K562 (cell line): Measurements from ENCODE around the gene IFFO2. TPM values are rescaled to one million over a fixed set of nuclear protein-coding genes. Genes with fewer than 3 reads are reported as not detected.

Source experiments
- ATAC-seq: fragments of 200-7000 bp; cut with Tn5 transposase; 3 replicates; pipeline ENCODE4 v1.9.1; 2020; ENCODE audit warnings: moderate library complexity
- BruUV-seq: library from RNA; stranded (reverse); fragments of 400-500 nt; replicated peaks from 2 replicates; lab custom pipeline; 2021; lab: Mats Ljungman, UMichigan
- CTCF ChIA-PET: fragments of 300-600 bp; formaldehyde crosslinking; extraction: SDS; loops from one replicate; lab custom pipeline; 2021; ENCODE audit warnings: low intra/inter-chr PET ratio; lab: Yijun Ruan, JAX
- POLR2A ChIA-PET: fragments of 300-600, 350-650 bp; sonication (Branson Sonifier 250); formaldehyde crosslinking; extraction: SDS; loops from one replicate; lab custom pipeline; 2021; ENCODE audit warnings: antibody characterized with exemption, inconsistent platforms; lab: Yijun Ruan, JAX
- DNase-seq, 4 experiments: peaks; one replicate each; pipeline versions ENCODE4 v3.0.0 to v3.0.0-alpha.2; 2011 to 2018; ENCODE audit warnings: low spot score in 3 of 4, mixed read lengths in 3 of 4; ENCODE audit errors: extremely low read depth in 1 of 4
- FAIRE-seq: peaks from 2 replicates; lab custom pipeline; 2011; peaks lifted over from hg19 to GRCh38; lab: Jason Lieb, UNC
- H2AFZ ChIP-seq: 2 replicates; pipeline ENCODE4 v1.6.0; 2011; ENCODE audit warnings: low read depth, low read length, control low read depth, inconsistent platforms
- H3K27ac ChIP-seq: fragments of 200-600 bp; 3 replicates; pipeline ENCODE4 v1.8.0; 2011; ENCODE audit warnings: low read depth, mild to moderate bottlenecking, control low read depth, inconsistent platforms, low read length, moderate library complexity, mixed read lengths; ENCODE audit errors: extremely low read depth
- H3K27me3 ChIP-seq, 2 experiments: fragments of 300-600 bp in 1 of 2; 2 replicates in 1 of 2; 3 replicates in 1 of 2; pipeline versions ENCODE4 v1.6.0 to v1.8.0; 2011; ENCODE audit warnings: inconsistent platforms in 2 of 2, low read length in 2 of 2, mild to moderate bottlenecking in 1 of 2, mixed read lengths in 1 of 2, moderate library complexity in 1 of 2; ENCODE audit not compliant: control insufficient read depth in 2 of 2, insufficient read depth in 2 of 2
- H3K36me3 ChIP-seq: fragments of 300-600 bp; 3 replicates; pipeline ENCODE4 v1.8.0; 2011; ENCODE audit warnings: mild to moderate bottlenecking, low read length, inconsistent platforms; ENCODE audit not compliant: control insufficient read depth, insufficient read depth
- H3K4me1 ChIP-seq, 2 experiments: fragments of 200-600 bp in 1 of 2; replicated peaks in 1 of 2; 2 replicates in 1 of 2; 3 replicates in 1 of 2; pipeline versions ENCODE4 v1.5.1 to v1.8.0; 2011; ENCODE audit warnings: inconsistent platforms in 2 of 2, low read length in 2 of 2, mild to moderate bottlenecking in 1 of 2, mixed read lengths in 1 of 2, moderate library complexity in 1 of 2; ENCODE audit not compliant: control insufficient read depth in 2 of 2, insufficient read depth in 2 of 2
- H3K4me2 ChIP-seq: 2 replicates; pipeline ENCODE4 v1.6.1; 2011; ENCODE audit warnings: low read length, control low read depth, inconsistent platforms, mixed read lengths; ENCODE audit not compliant: insufficient read depth
- H3K4me3 ChIP-seq: fragments of 200-600 bp; sonication (generic), shearing (Covaris generic); 2 replicates; pipeline ENCODE4 v1.5.1; 2016; ENCODE audit warnings: control low read depth, inconsistent platforms
- H3K79me2 ChIP-seq: fragments of 200-600 bp; 3 replicates; pipeline ENCODE4 v1.8.0; 2011; ENCODE audit warnings: low read length, inconsistent platforms; ENCODE audit not compliant: control insufficient read depth, insufficient read depth
- H3K9ac ChIP-seq, 2 experiments: 2 replicates each; pipeline versions ENCODE4 v1.6.0 to v1.6.1; 2011; ENCODE audit warnings: low read depth in 2 of 2, low read length in 2 of 2, control low read depth in 1 of 2, inconsistent platforms in 1 of 2, mild to moderate bottlenecking in 1 of 2, mixed read lengths in 1 of 2; ENCODE audit not compliant: insufficient read depth in 1 of 2
- H3K9me1 ChIP-seq: one replicate; pipeline ENCODE4 v1.6.0; 2011; ENCODE audit warnings: inconsistent platforms, mild to moderate bottlenecking, low read length, moderate library complexity; ENCODE audit not compliant: control insufficient read depth, insufficient read depth
- H3K9me3 ChIP-seq: replicated peaks from 2 replicates; pipeline ENCODE4 v1.5.1; 2011; ENCODE audit warnings: low read depth, low read length, inconsistent platforms; ENCODE audit not compliant: control insufficient read depth, insufficient read depth
- H4K20me1 ChIP-seq: replicated peaks from 2 replicates; pipeline ENCODE4 v1.6.1; 2011; ENCODE audit warnings: low read length, inconsistent platforms, mixed read lengths; ENCODE audit not compliant: control insufficient read depth, insufficient read depth
- CREBBP ChIP-seq: IDR thresholded peaks from one replicate; pipeline ENCODE4 v1.6.1; 2012; ENCODE audit warnings: low read depth, mild to moderate bottlenecking, control low read depth, inconsistent platforms, low read length
- HIVEP1 ChIP-seq: fragments of 250-450 bp; sonication (Bioruptor Pico); IDR thresholded peaks from 2 replicates; pipeline ENCODE4 v1.4.0; 2020; ENCODE audit warnings: mild to moderate bottlenecking
- KDM2B ChIP-seq: fragments of 250-450 bp; sonication (Bioruptor Pico); IDR thresholded peaks from 2 replicates; pipeline ENCODE4 v1.8.0; 2021; ENCODE audit warnings: mild to moderate bottlenecking, moderate library complexity
- MYC ChIP-seq, 2 experiments: fragments of 250-450 bp in 1 of 2; sonication (Bioruptor Pico) in 1 of 2; IDR thresholded peaks; 2 replicates each; pipeline versions ENCODE4 v1.5.1 to v1.6.1; 2012 to 2021; ENCODE audit warnings: low read depth in 2 of 2, borderline replicate concordance in 1 of 2, improper control_type of control experiment in 1 of 2, low read length in 1 of 2, mild to moderate bottlenecking in 1 of 2, moderate library complexity in 1 of 2
- NR2C2 ChIP-seq, 2 experiments: fragments of 200-800 bp in 1 of 2; sonication (Bioruptor generic) in 1 of 2; sonication (generic) in 1 of 2; formaldehyde crosslinking in 1 of 2; IDR thresholded peaks; 2 replicates each; pipeline versions ENCODE4 v1.6.1 to v1.8.0; 2016 to 2022; ENCODE audit warnings: mild to moderate bottlenecking in 1 of 2, missing compliant biosample characterization in 1 of 2, missing genetic modification characterization in 1 of 2, missing genetic modification reagents in 1 of 2
- PHF21A ChIP-seq: fragments of 450-650 bp; IDR thresholded peaks from 2 replicates; pipeline ENCODE4 v1.6.1; 2017; ENCODE audit warnings: low read depth, borderline replicate concordance
- XRCC3 ChIP-seq: fragments of 450-650 bp; IDR thresholded peaks from 2 replicates; pipeline ENCODE4 v1.6.1; 2017; ENCODE audit warnings: mild to moderate bottlenecking, moderate library complexity
- YY1 ChIP-seq, 3 experiments: IDR thresholded peaks; 2 replicates each; pipeline ENCODE4 v1.6.1; 2011; ENCODE audit warnings: low read length in 2 of 3, mild to moderate bottlenecking in 2 of 3, moderate library complexity in 2 of 3, borderline replicate concordance in 1 of 3, control low read depth in 1 of 3, low read depth in 1 of 3; ENCODE audit not compliant: insufficient read depth in 3 of 3, insufficient replicate concordance in 2 of 3, control insufficient read depth in 1 of 3, insufficient read length in 1 of 3; ENCODE audit errors: extremely low read depth in 1 of 3
- ZBTB8A ChIP-seq: fragments of 450-650 bp; IDR thresholded peaks from 2 replicates; pipeline ENCODE4 v1.6.1; 2018; ENCODE audit warnings: mild to moderate bottlenecking, moderate library complexity; ENCODE audit not compliant: partially characterized antibody
- ZFX ChIP-seq: sonication (generic); formaldehyde crosslinking; IDR thresholded peaks from 2 replicates; pipeline ENCODE4 v1.8.0; 2022; ENCODE audit warnings: mild to moderate bottlenecking, missing genetic modification reagents, moderate library complexity
- ZNF140 ChIP-seq: fragments of 250-450 bp; sonication (Bioruptor Pico); IDR thresholded peaks from 2 replicates; pipeline ENCODE4 v1.8.0; 2021; ENCODE audit warnings: moderate library complexity, mild to moderate bottlenecking, inconsistent platforms
- WGBS: fragments of 100-300 bp; shearing (Covaris generic); methylation state at CpG from one replicate; pipeline ENCODE4 v1.1.6; 2016; ENCODE audit warnings: low coverage, mixed read lengths; ENCODE audit not compliant: insufficient coverage; ENCODE audit errors: missing lambda C conversion rate; 5-methylcytosine and 5-hydroxymethylcytosine counted together
- in situ Hi-C: fragments of 300-500 bp; cut with MboI; formaldehyde crosslinking; loops from 4 replicates; pipeline ENCODE4 v1.15.0; 2018; ENCODE audit warnings: inconsistent platforms, mixed read lengths
- intact Hi-C: fragments of 100-400 bp; cut with micrococcal nuclease; formaldehyde crosslinking; loops from 2 replicates; pipeline ENCODE4 v1.14.2; 2022
- polyA plus RNA-seq, 8 experiments: library from polyadenylated mRNA; depleted of rRNA in 4 of 8; stranded (reverse) in 5 of 8; unstranded in 3 of 8; fragments of >200 nt; fragmentation: Nextera tagmentation in 2 of 8; fragmentation: Illumina TruSeq in 1 of 8; extraction: Ambion mirVana in 2 of 8; extraction: Trizol in 1 of 8; gene quantifications; 2 replicates each; pipeline versions ENCODE4 v1.2.1 to v1.2.3, GENCODE V29; 2011 to 2014; ENCODE audit warnings: inconsistent platforms in 1 of 8, missing spikeins in 1 of 8
- total RNA-seq, 7 experiments: library from RNA; depleted of rRNA in 6 of 7; stranded (reverse); fragments of >200 nt in 6 of 7; fragmentation: Illumina TruSeq in 2 of 7; extraction: Trizol in 2 of 7; gene quantifications; 2 replicates each; pipeline versions ENCODE4 v1.2.1 to v1.2.3, GENCODE V29; 2011 to 2021; ENCODE audit warnings: low replicate concordance in 1 of 7

Gene IFFO2
- total and polyA plus RNA-seq, 9 of the 15 experiments (the other 6 are each of a cell fraction or from before 2014, with no cell fraction given), result 0.15 to 1.0 (median 0.44) TPM; not detected in 2

DNA sequence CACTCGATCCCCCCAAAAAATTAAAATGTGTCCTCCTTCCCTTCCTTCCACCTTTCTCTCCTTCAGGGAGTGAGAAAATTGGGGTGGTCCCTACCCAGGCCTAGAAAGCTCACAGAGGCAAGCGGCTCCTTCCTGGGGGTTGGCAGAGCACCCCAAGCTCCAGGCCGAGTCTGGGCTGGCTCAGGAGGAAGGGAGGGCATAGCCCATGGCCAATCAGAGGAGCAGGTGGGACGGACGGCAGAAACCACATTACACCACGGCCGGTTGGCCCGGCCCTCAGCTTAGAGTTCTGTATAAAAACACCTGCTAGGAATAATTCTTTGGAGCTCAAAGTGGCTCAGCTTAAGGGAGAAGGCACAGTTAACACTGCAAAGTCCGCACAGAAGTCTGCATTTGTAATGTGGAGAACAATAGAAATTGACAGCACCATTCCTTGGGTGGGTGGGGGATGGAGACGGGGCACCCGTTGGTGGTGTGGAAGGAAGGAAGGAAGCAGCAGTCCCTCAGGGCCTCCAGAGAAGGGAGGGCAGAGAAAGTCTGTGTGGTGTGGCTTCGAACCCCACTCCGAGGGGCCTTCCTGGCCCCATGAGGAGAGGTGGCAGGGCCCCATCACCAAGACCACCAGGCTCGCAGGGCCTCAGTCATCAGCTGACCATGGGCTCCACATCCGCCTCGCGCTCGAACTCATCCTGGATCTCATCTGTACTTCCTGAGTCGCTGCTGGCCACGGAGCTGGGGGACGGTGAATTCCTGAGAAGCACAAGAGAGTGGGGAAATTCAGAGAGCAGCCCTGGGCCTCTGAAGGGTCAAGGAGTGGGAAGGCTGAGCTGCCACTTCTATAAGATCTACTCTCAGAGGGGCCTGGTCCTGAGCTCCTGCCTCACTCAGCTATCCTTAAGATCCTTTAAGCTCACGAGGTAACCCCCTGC is 48.3 kb downstream of the IFFO2 start (continued):
- TF ChIP-seq MYC (IDR thresholded peaks at IDR 0.05; ENCODE audit: low read depth, low read length) (0 out of 2 replicates have a peak, but pooled peaks have one; percentile 1), MYC (CRISPR knock-in tag; IDR thresholded peaks at IDR 0.05; ENCODE audit: borderline replicate concordance, low read depth) (0 out of 2 replicates have a peak, but pooled peaks have one; percentile 25), NR2C2 (CRISPR knock-in tag; IDR thresholded peaks at IDR 0.05) (no peak), NR2C2 (tag; IDR thresholded peaks at IDR 0.05) (0 out of 2 replicates have a peak, but pooled peaks have one; percentile 20), CREBBP (no peak)
- TF ChIP-seq, all 486 proteins: peak for 16

DNA sequence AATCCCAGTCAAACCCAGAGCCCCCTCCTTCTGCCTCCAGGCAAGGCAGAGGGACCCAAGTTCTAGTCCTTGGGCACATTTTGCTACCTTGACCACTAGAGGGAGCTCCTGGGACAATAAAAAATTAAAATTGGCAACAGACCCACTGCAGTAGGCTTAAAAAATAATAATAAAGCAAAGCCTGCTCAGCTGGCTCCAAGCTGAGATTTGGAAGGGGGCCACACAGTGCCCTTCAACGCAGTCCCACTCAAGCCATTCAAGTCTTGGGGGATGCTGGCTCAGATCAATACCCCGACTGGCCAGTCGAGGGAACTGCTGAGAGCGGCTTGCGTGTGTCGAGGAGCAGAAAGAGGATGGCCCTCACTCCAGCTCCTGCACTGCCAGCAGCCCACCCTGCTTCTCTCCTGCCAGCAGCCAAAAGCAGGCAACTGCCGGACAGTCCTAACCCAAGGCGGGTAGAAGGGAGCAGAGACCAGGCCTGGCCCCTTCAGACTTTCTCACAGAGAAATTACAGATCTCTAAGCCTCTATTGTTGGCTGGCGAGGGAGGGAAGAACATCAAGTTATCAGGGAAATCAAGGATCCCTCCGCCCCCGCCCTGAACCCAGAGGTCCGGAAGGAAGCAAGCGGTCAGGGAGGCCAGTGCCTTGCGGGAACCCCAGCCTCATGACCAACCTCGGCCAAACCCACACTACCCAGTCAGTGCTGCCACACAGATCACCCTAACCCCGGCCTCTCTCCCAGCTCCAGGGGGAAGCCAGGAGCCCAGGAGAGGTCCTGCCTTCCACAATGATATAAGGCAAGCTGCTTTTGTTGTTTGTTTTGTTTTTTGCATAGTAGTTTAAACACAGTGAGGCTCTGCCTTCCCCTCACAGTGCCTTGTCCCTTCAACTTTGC is 49.2 kb downstream of the IFFO2 start:
- Histone ChIP-seq H3K27me3 (no peaks in the 10 kb centered on the region), H3K27ac (peak overlapping the region; percentile 81), H3K9me3 (no peaks in the 10 kb centered on the region), H2AFZ (peak overlapping the region; percentile 95), H3K4me3 (peak overlapping the region; percentile 14), H3K4me2 (peak overlapping the region; percentile 79), H3K79me2 (peaks cover 15% of the 10 kb centered on the region; the same call in 2 of the 3 replicates), H4K20me1 (0 out of 2 replicates have a peak, but pooled peaks cover 2% of the 10 kb centered on the region), H3K9me1 (no peaks in the 10 kb centered on the region), H3K4me1 (peaks cover 50 to 52% of the 10 kb centered on the region in 2 experiments), H3K9ac (peak overlapping the region; percentile 69 to 86), H3K36me3 (no peaks in the 10 kb centered on the region)
- 5% methylated on average over 15 of the region's 16 CpGs for WGBS
- DNase-seq, result peak; percentile 64 to 83 (median 75)
- ChIA-PET POLR2A (interaction anchor here (0.7 to 2.4 kb wide), 11 partner anchors 8 to 306 kb away, joined by 3 to 9 read pairs (median 3); no protein-coding TSS in a partner anchor), CTCF (interaction anchor here (0.8 to 1.5 kb wide), 5 partner anchors 16 to 746 kb away, joined by 3 to 8 read pairs (median 5); no protein-coding TSS in a partner anchor)
- no TSS peak for BruUV-seq
- in situ Hi-C loops (loop anchor here (10.0 kb wide), 1 partner anchor 318 kb away; no protein-coding TSS in a partner anchor), intact Hi-C loops (loop anchor here (5.0 to 10.0 kb wide), 3 partner anchors 175 to 748 kb away; no protein-coding TSS in a partner anchor)
- FAIRE-seq, result peak; percentile 83
- ATAC-seq, result peak; percentile 67
- TF ChIP-seq HIVEP1, result 0 out of 2 replicates have a peak, but pooled peaks have one; percentile 4
- TF ChIP-seq KDM2B, result no peak
- TF ChIP-seq PHF21A, result no peak
- no peak for TF ChIP-seq YY1 (IDR thresholded peaks at IDR 0.05; ENCODE audit: borderline replicate concordance in 1 of 3, control insufficient read depth in 1 of 3, extremely low read depth in 1 of 3, insufficient read depth in 3 of 3, insufficient read length in 1 of 3, insufficient replicate concordance in 2 of 3, low read depth in 1 of 3, low read length in 2 of 3)
- peak; percentile 7; the same call in 1 of the 2 replicates for TF ChIP-seq MYC (IDR thresholded peaks at IDR 0.05; ENCODE audit: low read depth, low read length)
- TF ChIP-seq MYC (CRISPR knock-in tag; IDR thresholded peaks at IDR 0.05; ENCODE audit: borderline replicate concordance, low read depth), result no peak
- no peak for TF ChIP-seq ZNF140 (CRISPR knock-in tag)
- TF ChIP-seq XRCC3, result no peak
- TF ChIP-seq ZBTB8A, result no peak
- TF ChIP-seq ZFX (CRISPR knock-in tag), result peak; percentile 50
